GM18870 (cell line): Measurements from ENCODE around the gene FAM13A.
"Not testable (repeated sequence)": the region's sequence is repeated elsewhere in the genome, so short reads cannot be mapped to it uniquely, and the experiment has no call there.

Experiments used
- ATAC-seq: cut with Tn5 transposase; IDR thresholded peaks from one replicate; pipeline ENCODE4 v1.9.1; 2021; ENCODE audit warnings: moderate library complexity; ENCODE audit not compliant: unreplicated experiment

FAM13A gene

GRCh38 chr4:88858752-88859151 is 198.2 kb downstream of the FAM13A start:
- peak; percentile 97 for ATAC-seq

- ATAC-seq = no peak
Measured at GRCh38 chr4:88857588-88857987, 199.4 kb downstream of the FAM13A start.

GRCh38 chr4:88854481-88854880 is 202.5 kb downstream of the FAM13A start:
- no peak for ATAC-seq

GRCh38 chr4:88853583-88853982 is 203.4 kb downstream of the FAM13A start:
- not testable (repeated sequence) for ATAC-seq

GRCh38 chr4:88846206-88846790 is 210.7 kb downstream of the FAM13A start:
- no peak for ATAC-seq

- ATAC-seq = no peak
Measured at GRCh38 chr4:88843067-88843685, 213.8 kb downstream of the FAM13A start.

GRCh38 chr4:88841635-88842034 is 215.3 kb downstream of the FAM13A start:
- ATAC-seq = no peak

GRCh38 chr4:88836216-88836615 is 220.8 kb downstream of the FAM13A start:
- ATAC-seq = no peak

- no peak for ATAC-seq
Measured at GRCh38 chr4:88831031-88831430, 226.0 kb downstream of the FAM13A start.

- no peak for ATAC-seq
Measured at GRCh38 chr4:88830598-88830997, 226.4 kb downstream of the FAM13A start.

- no peak for ATAC-seq
Measured at GRCh38 chr4:88828842-88829571, 228.0 kb downstream of the FAM13A start.

- no peak for ATAC-seq
Measured at GRCh38 chr4:88827442-88827841, 229.5 kb downstream of the FAM13A start.

- no peak for ATAC-seq
Measured at GRCh38 chr4:88826771-88827170, 230.2 kb downstream of the FAM13A start.

GRCh38 chr4:88825931-88826330 is 231.1 kb downstream of the FAM13A start:
- no peak for ATAC-seq

- ATAC-seq = peak; percentile 98
Measured at GRCh38 chr4:88823058-88823919, 233.7 kb downstream of the FAM13A start.

GRCh38 chr4:88822034-88822789 is 234.8 kb downstream of the FAM13A start:
- no peak for ATAC-seq

- no peak for ATAC-seq
Measured at GRCh38 chr4:88821522-88821921, 235.5 kb downstream of the FAM13A start.

GRCh38 chr4:88820698-88821415 is 236.1 kb downstream of the FAM13A start:
- ATAC-seq = no peak

GRCh38 chr4:88819818-88820697 is 236.9 kb downstream of the FAM13A start:
- ATAC-seq = no peak
